Measurements from ENCODE around the gene CASQ2. TPM values are rescaled to one million over a fixed set of nuclear protein-coding genes. Genes with fewer than 3 reads are reported as not detected.

Gene CASQ2
- polyA plus RNA-seq, 1 donor from 2014 or later = not detected

GRCh38 chr1:115676498-115677181 is 91.9 kb downstream of the CASQ2 start:
- Histone ChIP-seq H3K79me2 (replicated peaks; ENCODE audit: insufficient read depth, low read length) (no peaks in the 10 kb centered on the region), H3K9ac (ENCODE audit: low read length) (no peak overlapping the region), H2AFZ (ENCODE audit: low read depth, low read length) (no peak overlapping the region), H4K20me1 (ENCODE audit: insufficient read depth) (no peaks in the 10 kb centered on the region), H3K9me2 (ENCODE audit: insufficient read depth, low read length) (no peaks in the 10 kb centered on the region), H3F3A (ENCODE audit: insufficient read depth, low read length, poor library complexity, severe bottlenecking) (no peaks in the 10 kb centered on the region), H3K4me3 (ENCODE audit: low read length) (no peak overlapping the region), H3K36me3 (ENCODE audit: insufficient read depth, low read length) (no peaks in the 10 kb centered on the region), H3K27ac (ENCODE audit: low read length) (no peak overlapping the region), H3K4me2 (ENCODE audit: low read length) (no peak overlapping the region), H3K27me3 (ENCODE audit: insufficient read depth, low read depth, low read length) (no peaks in the 10 kb centered on the region), H3K9me3 (ENCODE audit: low read length) (no peaks in the 10 kb centered on the region)
- no peak for TF ChIP-seq POLR2AphosphoS5 (IDR thresholded peaks at IDR 0.05)
- no peak for TF ChIP-seq TAF1 (IDR thresholded peaks at IDR 0.05; ENCODE audit: low read depth)
- TF ChIP-seq EP300 (conservative IDR thresholded peaks at IDR 0.05; ENCODE audit: poor library complexity, severe bottlenecking) = no peak
- TF ChIP-seq SMC3 (conservative IDR thresholded peaks at IDR 0.05; ENCODE audit: poor library complexity) = no peak
- TF ChIP-seq REST (IDR thresholded peaks at IDR 0.05; ENCODE audit: borderline replicate concordance) = no peak
- no peak for TF ChIP-seq MXI1 (conservative IDR thresholded peaks at IDR 0.05; ENCODE audit: poor library complexity, severe bottlenecking)
- TF ChIP-seq EZH2 (IDR thresholded peaks at IDR 0.05; ENCODE audit: borderline replicate concordance, insufficient read depth, low read length, poor library complexity, severe bottlenecking) = no peak
- no peak for TF ChIP-seq CTCF (IDR thresholded peaks at IDR 0.05; ENCODE audit: poor library complexity, severe bottlenecking)
- TF ChIP-seq RAD21 (conservative IDR thresholded peaks at IDR 0.05) = no peak

GRCh38 chr1:115672224-115673009 is 96.1 kb downstream of the CASQ2 start:
- H3K27ac ChIP-seq (ENCODE audit: low read length) = no peak overlapping the region
- no peak overlapping the region for H3K9ac ChIP-seq (ENCODE audit: low read length)
- H4K20me1 ChIP-seq (ENCODE audit: insufficient read depth) = no peaks in the 10 kb centered on the region
- no peaks in the 10 kb centered on the region for H3K9me3 ChIP-seq (ENCODE audit: low read length)
- H3K79me2 ChIP-seq (replicated peaks; ENCODE audit: insufficient read depth, low read length) = no peaks in the 10 kb centered on the region
- H3K36me3 ChIP-seq (ENCODE audit: insufficient read depth, low read length) = no peaks in the 10 kb centered on the region
- no peak overlapping the region for H3K4me2 ChIP-seq (ENCODE audit: low read length)
- no peaks in the 10 kb centered on the region for H3K9me2 ChIP-seq (ENCODE audit: insufficient read depth, low read length)
- no peaks in the 10 kb centered on the region for H3F3A ChIP-seq (ENCODE audit: insufficient read depth, low read length, poor library complexity, severe bottlenecking)
- TF ChIP-seq CTCF (IDR thresholded peaks at IDR 0.05; ENCODE audit: poor library complexity, severe bottlenecking) = no peak
- H2AFZ ChIP-seq (ENCODE audit: low read depth, low read length) = no peak overlapping the region
- H3K4me3 ChIP-seq (ENCODE audit: low read length) = no peak overlapping the region
- H3K27me3 ChIP-seq (ENCODE audit: insufficient read depth, low read depth, low read length) = no peaks in the 10 kb centered on the region

Measured in neural cell (in vitro differentiated cells).